GM23338 (cell line): ENCODE data around the gene PTPRR. TPM values are rescaled to one million over a fixed set of nuclear protein-coding genes. Genes with fewer than 3 reads are reported as not detected.

ENCODE experiments used
- ATAC-seq: fragments of 200-7000 bp; cut with Tn5 transposase; 3 replicates; pipeline ENCODE4 v1.9.1; 2020
- DNase-seq: peaks from one replicate; pipeline ENCODE4 v3.0.0-alpha.2; 2015; ENCODE audit warnings: low spot score
- H2AFZ ChIP-seq: fragments of 200-600 bp; sonication (generic); 2 replicates; pipeline ENCODE4 v1.8.0; 2016; ENCODE audit warnings: antibody characterized with exemption, mild to moderate bottlenecking, moderate library complexity
- H3F3A ChIP-seq: fragments of 200-600 bp; sonication (generic); replicated peaks from 2 replicates; pipeline ENCODE4 v1.8.0; 2017; ENCODE audit warnings: antibody characterized with exemption, mixed run types, low read depth
- H3K27ac ChIP-seq: fragments of 200-600 bp; sonication (generic); 2 replicates; pipeline ENCODE4 v1.6.1; 2016; ENCODE audit warnings: low read depth
- H3K27me3 ChIP-seq: fragments of 200-600 bp; sonication (generic); 2 replicates; pipeline ENCODE4 v1.8.0; 2016; ENCODE audit warnings: mild to moderate bottlenecking, mixed run types, moderate library complexity; ENCODE audit not compliant: insufficient read depth
- H3K36me3 ChIP-seq: fragments of 200-600 bp; sonication (generic); 2 replicates; pipeline ENCODE4 v1.8.0; 2016; ENCODE audit warnings: mild to moderate bottlenecking; ENCODE audit not compliant: insufficient read depth
- H3K4me1 ChIP-seq: fragments of 200-600 bp; sonication (generic); 2 replicates; pipeline ENCODE4 v1.8.0; 2016; ENCODE audit warnings: mild to moderate bottlenecking, moderate library complexity; ENCODE audit not compliant: insufficient read depth
- H3K4me2 ChIP-seq: fragments of 200-600 bp; sonication (generic); 2 replicates; pipeline ENCODE4 v1.7.1; 2017; ENCODE audit warnings: mixed run types
- H3K4me3 ChIP-seq: fragments of 200-600 bp; sonication (generic); 2 replicates; pipeline ENCODE4 v1.6.1; 2016; ENCODE audit warnings: mixed run types
- H3K79me2 ChIP-seq: fragments of 200-600 bp; sonication (generic); replicated peaks from 2 replicates; pipeline ENCODE4 v1.8.0; 2017; ENCODE audit warnings: mild to moderate bottlenecking; ENCODE audit not compliant: insufficient read depth
- H3K9me2 ChIP-seq: fragments of 200-600 bp; sonication (generic); 2 replicates; pipeline ENCODE4 v1.8.0; 2017; ENCODE audit not compliant: insufficient read depth
- H4K20me1 ChIP-seq: fragments of 200-600 bp; sonication (generic); replicated peaks from 2 replicates; pipeline ENCODE4 v1.8.0; 2017; ENCODE audit warnings: mild to moderate bottlenecking; ENCODE audit not compliant: insufficient read depth
- H3K27ac Mint-ChIP-seq: 2 replicates; pipeline ENCODE4 v1.8.0; 2020; ENCODE audit warnings: inconsistent platforms, mild to moderate bottlenecking, moderate library complexity, mixed read lengths
- H3K27me3 Mint-ChIP-seq: 3 replicates; pipeline ENCODE4 v1.8.0; 2022; ENCODE audit warnings: low read depth, mild to moderate bottlenecking, moderate library complexity, mixed read lengths, inconsistent platforms; ENCODE audit not compliant: insufficient read depth, poor library complexity
- H3K36me3 Mint-ChIP-seq: 3 replicates; pipeline ENCODE4 v1.8.0; 2021; ENCODE audit warnings: low read depth, mild to moderate bottlenecking, inconsistent platforms, moderate library complexity, mixed read lengths
- H3K4me1 Mint-ChIP-seq: 3 replicates; pipeline ENCODE4 v1.8.0; 2020; ENCODE audit warnings: mild to moderate bottlenecking, inconsistent platforms, mixed read lengths
- H3K4me3 Mint-ChIP-seq: 3 replicates; pipeline ENCODE4 v1.8.0; 2021; ENCODE audit warnings: moderate library complexity, mild to moderate bottlenecking, inconsistent platforms, mixed read lengths
- H3K9me3 Mint-ChIP-seq: 3 replicates; pipeline ENCODE4 v1.8.0; 2020; ENCODE audit warnings: moderate library complexity, mild to moderate bottlenecking, inconsistent platforms, mixed read lengths
- CREB1 ChIP-seq: fragments of 250-450 bp; sonication (Bioruptor Pico); IDR thresholded peaks from 2 replicates; pipeline ENCODE4 v1.5.0; 2020; ENCODE audit warnings: low read depth, mild to moderate bottlenecking, moderate library complexity
- EZH2 ChIP-seq: fragments of 200-600 bp; sonication (generic); IDR thresholded peaks from one replicate; pipeline ENCODE4 v1.8.0; 2017; ENCODE audit warnings: antibody characterized with exemption, mild to moderate bottlenecking, low read depth; ENCODE audit not compliant: unreplicated experiment
- JUNB ChIP-seq: IDR thresholded peaks from one replicate; pipeline ENCODE4 v1.6.1; 2016; ENCODE audit warnings: antibody characterized with exemption; ENCODE audit not compliant: unreplicated experiment
- ZNF331 ChIP-seq: fragments of 250-450 bp; sonication (Bioruptor Pico); IDR thresholded peaks from 2 replicates; pipeline ENCODE4 v1.5.0; 2020; ENCODE audit warnings: low read depth, mild to moderate bottlenecking, moderate library complexity
- polyA plus RNA-seq: library from polyadenylated mRNA; unstranded; fragments of >200 nt; fragmentation: Nextera tagmentation; extraction: Ambion mirVana; gene quantifications from 2 replicates; pipeline ENCODE4 v1.2.1, GENCODE V29; 2016
- total RNA-seq: library from RNA; depleted of rRNA; stranded (reverse); fragments of >200 nt; shearing (Covaris generic); gene quantifications from 2 replicates; pipeline ENCODE4 v1.2.3, GENCODE V29; 2014
- TF ChIP-seq, protein P1 (sequence below): fragments of 250-450 bp; sonication (Bioruptor Pico); IDR thresholded peaks from 2 replicates; pipeline ENCODE4 v1.5.0; 2020; ENCODE audit warnings: mild to moderate bottlenecking, moderate library complexity

The PTPRR gene
- total and polyA plus RNA-seq, 2 experiments from 2014 or later: 0.26 to 0.76 TPM

DNA sequence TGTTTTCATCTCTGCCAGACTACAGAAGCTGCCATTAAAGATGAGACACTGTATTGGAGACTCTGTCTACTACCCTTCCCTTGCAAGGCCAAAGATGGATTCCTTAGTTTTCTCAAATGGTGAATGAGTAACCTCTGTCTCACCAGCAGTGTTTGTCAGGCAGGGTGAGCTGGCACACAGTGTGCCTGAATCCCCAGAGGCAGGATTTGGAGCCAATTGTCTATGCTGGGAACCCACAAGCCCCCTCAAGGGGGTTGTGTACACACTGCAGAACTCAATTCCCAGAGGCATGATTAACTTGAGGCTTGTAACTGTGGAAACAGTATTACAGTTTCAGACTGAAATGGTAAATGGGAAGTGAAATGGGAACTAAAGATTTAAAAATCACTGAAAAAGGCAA lies 146.5 kb downstream of the PTPRR start:
- Histone ChIP-seq H3K27ac (no peak overlapping the region), H3K4me2 (no peak overlapping the region), H3K4me3 (no peak overlapping the region), H3K9me2 (no peaks in the 10 kb centered on the region), H3K4me1 (no peaks in the 10 kb centered on the region), H3K36me3 (no peaks in the 10 kb centered on the region), H3K79me2 (no peaks in the 10 kb centered on the region), H2AFZ (no peak overlapping the region; the same call in 1 of the 2 replicates), H4K20me1 (no peaks in the 10 kb centered on the region), H3K27me3 (no peaks in the 10 kb centered on the region), H3F3A (no peaks in the 10 kb centered on the region)
- H3K4me3 Mint-ChIP-seq: no peak overlapping the region
- H3K27me3 Mint-ChIP-seq: peaks cover 2% of the 10 kb centered on the region
- no peaks in the 10 kb centered on the region for H3K36me3 Mint-ChIP-seq
- no peaks in the 10 kb centered on the region for H3K4me1 Mint-ChIP-seq
- TF ChIP-seq EZH2 (no peak), ZNF331 (CRISPR knock-in tag) (no peak)
- ATAC-seq (no peak), DNase-seq (no peak)
- H3K9me3 Mint-ChIP-seq: no peaks in the 10 kb centered on the region
- H3K27ac Mint-ChIP-seq: no peak overlapping the region

GRCh38 chr12:70772836-70773235 lies 147.7 kb downstream of the PTPRR start:
- no peak overlapping the region for H3K4me3 ChIP-seq
- no peak overlapping the region for H2AFZ ChIP-seq
- peaks cover 5% of the 10 kb centered on the region; the same call in 2 of the 3 replicates for H3K9me3 Mint-ChIP-seq
- no peaks in the 10 kb centered on the region for H3K9me2 ChIP-seq
- TF ChIP-seq JUNB: no peak
- TF ChIP-seq CREB1 (CRISPR knock-in tag): no peak
- TF ChIP-seq, protein P1, sequence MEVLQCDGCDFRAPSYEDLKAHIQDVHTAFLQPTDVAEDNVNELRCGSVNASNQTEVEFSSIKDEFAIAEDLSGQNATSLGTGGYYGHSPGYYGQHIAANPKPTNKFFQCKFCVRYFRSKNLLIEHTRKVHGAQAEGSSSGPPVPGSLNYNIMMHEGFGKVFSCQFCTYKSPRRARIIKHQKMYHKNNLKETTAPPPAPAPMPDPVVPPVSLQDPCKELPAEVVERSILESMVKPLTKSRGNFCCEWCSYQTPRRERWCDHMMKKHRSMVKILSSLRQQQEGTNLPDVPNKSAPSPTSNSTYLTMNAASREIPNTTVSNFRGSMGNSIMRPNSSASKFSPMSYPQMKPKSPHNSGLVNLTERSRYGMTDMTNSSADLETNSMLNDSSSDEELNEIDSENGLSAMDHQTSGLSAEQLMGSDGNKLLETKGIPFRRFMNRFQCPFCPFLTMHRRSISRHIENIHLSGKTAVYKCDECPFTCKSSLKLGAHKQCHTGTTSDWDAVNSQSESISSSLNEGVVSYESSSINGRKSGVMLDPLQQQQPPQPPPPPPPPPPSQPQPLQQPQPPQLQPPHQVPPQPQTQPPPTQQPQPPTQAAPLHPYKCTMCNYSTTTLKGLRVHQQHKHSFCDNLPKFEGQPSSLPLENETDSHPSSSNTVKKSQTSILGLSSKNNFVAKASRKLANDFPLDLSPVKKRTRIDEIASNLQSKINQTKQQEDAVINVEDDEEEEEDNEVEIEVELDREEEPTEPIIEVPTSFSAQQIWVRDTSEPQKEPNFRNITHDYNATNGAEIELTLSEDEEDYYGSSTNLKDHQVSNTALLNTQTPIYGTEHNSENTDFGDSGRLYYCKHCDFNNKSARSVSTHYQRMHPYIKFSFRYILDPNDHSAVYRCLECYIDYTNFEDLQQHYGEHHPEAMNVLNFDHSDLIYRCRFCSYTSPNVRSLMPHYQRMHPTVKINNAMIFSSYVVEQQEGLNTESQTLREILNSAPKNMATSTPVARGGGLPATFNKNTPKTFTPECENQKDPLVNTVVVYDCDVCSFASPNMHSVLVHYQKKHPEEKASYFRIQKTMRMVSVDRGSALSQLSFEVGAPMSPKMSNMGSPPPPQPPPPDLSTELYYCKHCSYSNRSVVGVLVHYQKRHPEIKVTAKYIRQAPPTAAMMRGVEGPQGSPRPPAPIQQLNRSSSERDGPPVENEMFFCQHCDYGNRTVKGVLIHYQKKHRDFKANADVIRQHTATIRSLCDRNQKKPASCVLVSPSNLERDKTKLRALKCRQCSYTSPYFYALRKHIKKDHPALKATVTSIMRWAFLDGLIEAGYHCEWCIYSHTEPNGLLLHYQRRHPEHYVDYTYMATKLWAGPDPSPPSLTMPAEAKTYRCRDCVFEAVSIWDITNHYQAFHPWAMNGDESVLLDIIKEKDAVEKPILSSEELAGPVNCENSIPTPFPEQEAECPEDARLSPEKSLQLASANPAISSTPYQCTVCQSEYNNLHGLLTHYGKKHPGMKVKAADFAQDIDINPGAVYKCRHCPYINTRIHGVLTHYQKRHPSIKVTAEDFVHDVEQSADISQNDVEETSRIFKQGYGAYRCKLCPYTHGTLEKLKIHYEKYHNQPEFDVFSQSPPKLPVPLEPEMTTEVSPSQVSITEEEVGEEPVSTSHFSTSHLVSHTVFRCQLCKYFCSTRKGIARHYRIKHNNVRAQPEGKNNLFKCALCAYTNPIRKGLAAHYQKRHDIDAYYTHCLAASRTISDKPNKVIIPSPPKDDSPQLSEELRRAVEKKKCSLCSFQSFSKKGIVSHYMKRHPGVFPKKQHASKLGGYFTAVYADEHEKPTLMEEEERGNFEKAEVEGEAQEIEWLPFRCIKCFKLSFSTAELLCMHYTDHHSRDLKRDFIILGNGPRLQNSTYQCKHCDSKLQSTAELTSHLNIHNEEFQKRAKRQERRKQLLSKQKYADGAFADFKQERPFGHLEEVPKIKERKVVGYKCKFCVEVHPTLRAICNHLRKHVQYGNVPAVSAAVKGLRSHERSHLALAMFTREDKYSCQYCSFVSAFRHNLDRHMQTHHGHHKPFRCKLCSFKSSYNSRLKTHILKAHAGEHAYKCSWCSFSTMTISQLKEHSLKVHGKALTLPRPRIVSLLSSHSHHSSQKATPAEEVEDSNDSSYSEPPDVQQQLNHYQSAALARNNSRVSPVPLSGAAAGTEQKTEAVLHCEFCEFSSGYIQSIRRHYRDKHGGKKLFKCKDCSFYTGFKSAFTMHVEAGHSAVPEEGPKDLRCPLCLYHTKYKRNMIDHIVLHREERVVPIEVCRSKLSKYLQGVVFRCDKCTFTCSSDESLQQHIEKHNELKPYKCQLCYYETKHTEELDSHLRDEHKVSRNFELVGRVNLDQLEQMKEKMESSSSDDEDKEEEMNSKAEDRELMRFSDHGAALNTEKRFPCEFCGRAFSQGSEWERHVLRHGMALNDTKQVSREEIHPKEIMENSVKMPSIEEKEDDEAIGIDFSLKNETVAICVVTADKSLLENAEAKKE: no peak
- peaks cover 3% of the 10 kb centered on the region; the same call in 1 of the 3 replicates for H3K36me3 Mint-ChIP-seq
- H3K27me3 ChIP-seq: no peaks in the 10 kb centered on the region
- no peaks in the 10 kb centered on the region for H3K4me1 Mint-ChIP-seq
- peaks cover 2% of the 10 kb centered on the region for H3K27me3 Mint-ChIP-seq
- no peak overlapping the region for H3K27ac ChIP-seq
- no peaks in the 10 kb centered on the region for H3K4me1 ChIP-seq
- H3K4me3 Mint-ChIP-seq: no peak overlapping the region
- no peaks in the 10 kb centered on the region for H4K20me1 ChIP-seq
- H3K4me2 ChIP-seq: no peak overlapping the region
- no peaks in the 10 kb centered on the region for H3K36me3 ChIP-seq
- no peaks in the 10 kb centered on the region for H3K79me2 ChIP-seq
- DNase-seq: no peak
- H3F3A ChIP-seq: no peaks in the 10 kb centered on the region
- H3K27ac Mint-ChIP-seq: no peak overlapping the region
- ATAC-seq: no peak
